ENCODE data around the gene TPM3. TPM values are rescaled to one million over a fixed set of nuclear protein-coding genes. Genes with fewer than 3 reads are reported as not detected.

The TPM3 gene
- total and polyA plus RNA-seq, 10 of the 15 experiments (the other 5 are each of a cell fraction or from before 2014, with no cell fraction given) = 270 to 759 (median 505) TPM

GRCh38 chr1:154193821-154194220 lies 1.9 kb upstream of the TPM3 start (continued):
- TF ChIP-seq BACH1 (IDR thresholded peaks at IDR 0.05; ENCODE audit: borderline replicate concordance) (no peak), EGR1 (IDR thresholded peaks at IDR 0.05; ENCODE audit: borderline replicate concordance in 1 of 2, low read depth in 2 of 2, low read length in 2 of 2) (no peak), ZNF274 (IDR thresholded peaks at IDR 0.05; ENCODE audit: insufficient read depth, insufficient read length) (no peak), PAX5 (IDR thresholded peaks at IDR 0.05; ENCODE audit: borderline replicate concordance, low read depth, low read length) (no peak), ATF3 (IDR thresholded peaks at IDR 0.05; ENCODE audit: borderline replicate concordance, extremely low read depth, low read depth, low read length) (no peak), ASH2L (IDR thresholded peaks at IDR 0.05; ENCODE audit: borderline replicate concordance, low read depth) (no peak), POLR2A (IDR thresholded peaks at IDR 0.05; ENCODE audit: low read depth, low read length) (no peak), PML (IDR thresholded peaks at IDR 0.05; ENCODE audit: low read length) (no peak), PRDM15 (CRISPR knock-in tag; IDR thresholded peaks at IDR 0.05) (no peak), MYB (IDR thresholded peaks at IDR 0.05; ENCODE audit: borderline replicate concordance, low read depth, low read length) (no peak)
- TF ChIP-seq, protein P1, sequence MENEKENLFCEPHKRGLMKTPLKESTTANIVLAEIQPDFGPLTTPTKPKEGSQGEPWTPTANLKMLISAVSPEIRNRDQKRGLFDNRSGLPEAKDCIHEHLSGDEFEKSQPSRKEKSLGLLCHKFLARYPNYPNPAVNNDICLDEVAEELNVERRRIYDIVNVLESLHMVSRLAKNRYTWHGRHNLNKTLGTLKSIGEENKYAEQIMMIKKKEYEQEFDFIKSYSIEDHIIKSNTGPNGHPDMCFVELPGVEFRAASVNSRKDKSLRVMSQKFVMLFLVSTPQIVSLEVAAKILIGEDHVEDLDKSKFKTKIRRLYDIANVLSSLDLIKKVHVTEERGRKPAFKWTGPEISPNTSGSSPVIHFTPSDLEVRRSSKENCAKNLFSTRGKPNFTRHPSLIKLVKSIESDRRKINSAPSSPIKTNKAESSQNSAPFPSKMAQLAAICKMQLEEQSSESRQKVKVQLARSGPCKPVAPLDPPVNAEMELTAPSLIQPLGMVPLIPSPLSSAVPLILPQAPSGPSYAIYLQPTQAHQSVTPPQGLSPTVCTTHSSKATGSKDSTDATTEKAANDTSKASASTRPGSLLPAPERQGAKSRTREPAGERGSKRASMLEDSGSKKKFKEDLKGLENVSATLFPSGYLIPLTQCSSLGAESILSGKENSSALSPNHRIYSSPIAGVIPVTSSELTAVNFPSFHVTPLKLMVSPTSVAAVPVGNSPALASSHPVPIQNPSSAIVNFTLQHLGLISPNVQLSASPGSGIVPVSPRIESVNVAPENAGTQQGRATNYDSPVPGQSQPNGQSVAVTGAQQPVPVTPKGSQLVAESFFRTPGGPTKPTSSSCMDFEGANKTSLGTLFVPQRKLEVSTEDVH (IDR thresholded peaks at IDR 0.05; ENCODE audit: low read depth, partially characterized antibody) = no peak

Data from GM12878 (cell line).